HG02885 (cell line): ENCODE measurements around the gene BACH2.
"Not testable (repeated sequence)": the region's sequence is repeated elsewhere in the genome, so short reads cannot be mapped to it uniquely, and the experiment has no call there.

Source experiments
- ATAC-seq: cut with Tn5 transposase; IDR thresholded peaks from one replicate; pipeline ENCODE4 v1.9.1; 2021; ENCODE audit warnings: mild to moderate bottlenecking; ENCODE audit not compliant: unreplicated experiment, poor library complexity

Gene BACH2

GRCh38 chr6:90136837-90137568, 159.6 kb downstream of the BACH2 start:
- no peak for ATAC-seq

GRCh38 chr6:90136176-90136575, 160.5 kb downstream of the BACH2 start:
- ATAC-seq = no peak

- ATAC-seq = no peak
Measured at GRCh38 chr6:90135667-90136066, 161.0 kb downstream of the BACH2 start.

- not testable (repeated sequence) for ATAC-seq
Measured at GRCh38 chr6:90133664-90134063, 163.0 kb downstream of the BACH2 start.

- ATAC-seq = no peak
Measured at GRCh38 chr6:90131614-90132423, 164.8 kb downstream of the BACH2 start.

- ATAC-seq = no peak
Measured at GRCh38 chr6:90131125-90131524, 165.5 kb downstream of the BACH2 start.

GRCh38 chr6:90128687-90129086, 168.0 kb downstream of the BACH2 start:
- ATAC-seq = not testable (repeated sequence)

- no peak for ATAC-seq
Measured at GRCh38 chr6:90127595-90127994, 169.0 kb downstream of the BACH2 start.

- ATAC-seq = no peak
Measured at GRCh38 chr6:90126839-90127238, 169.8 kb downstream of the BACH2 start.

- no peak for ATAC-seq
Measured at GRCh38 chr6:90126181-90126580, 170.5 kb downstream of the BACH2 start.

- no peak for ATAC-seq
Measured at GRCh38 chr6:90124874-90125510, 171.7 kb downstream of the BACH2 start.

- no peak for ATAC-seq
Measured at GRCh38 chr6:90123831-90124230, 172.8 kb downstream of the BACH2 start.

- no peak for ATAC-seq
Measured at GRCh38 chr6:90121982-90122381, 174.7 kb downstream of the BACH2 start.

- no peak for ATAC-seq
Measured at GRCh38 chr6:90120327-90120726, 176.3 kb downstream of the BACH2 start.

- no peak for ATAC-seq
Measured at GRCh38 chr6:90119618-90120017, 177.0 kb downstream of the BACH2 start.

- no peak for ATAC-seq
Measured at GRCh38 chr6:90118581-90118980, 178.1 kb downstream of the BACH2 start.

- ATAC-seq = no peak
Measured at GRCh38 chr6:90118069-90118468, 178.6 kb downstream of the BACH2 start.

- not testable (repeated sequence) for ATAC-seq
Measured at GRCh38 chr6:90116126-90116525, 180.5 kb downstream of the BACH2 start.

- no peak for ATAC-seq
Measured at GRCh38 chr6:90113389-90113788, 183.3 kb downstream of the BACH2 start.

GRCh38 chr6:90111387-90111786, 185.3 kb downstream of the BACH2 start:
- no peak for ATAC-seq

GRCh38 chr6:90110971-90111370, 185.7 kb downstream of the BACH2 start:
- no peak for ATAC-seq
